Measurements from ENCODE around the gene AVEN.

- TF ChIP-seq POLR2A (IDR thresholded peaks at IDR 0.05; ENCODE audit: low read depth, low read length) (no peak), CTCF (conservative IDR thresholded peaks at IDR 0.05; ENCODE audit: low read depth, low read length) (no peak), CEBPB (IDR thresholded peaks at IDR 0.05; ENCODE audit: low read depth, low read length) (no peak)
These were observed 9.1 kb upstream of the AVEN start for GRCh38 chr15:34047893-34048775.

Measured in IMR-90 (cell line).